ENCODE results near the gene CPNE2. TPM values are rescaled to one million over a fixed set of nuclear protein-coding genes. Genes with fewer than 3 reads are reported as not detected.

Gene CPNE2
- total and polyA plus RNA-seq, 2 of the 8 experiments (the other 6 are each of a cell fraction or from before 2014, with no cell fraction given), result 10.6 to 39.5 TPM

GRCh38 chr16:57106767-57107166, 14.4 kb downstream of the CPNE2 start (continued):
- TF ChIP-seq RNF2 (IDR thresholded peaks at IDR 0.05; ENCODE audit: borderline replicate concordance, low read depth, low read length, missing control alignments, poor library complexity, severe bottlenecking) (no peak), SP4 (IDR thresholded peaks at IDR 0.05; ENCODE audit: low read length) (no peak), HDAC6 (IDR thresholded peaks at IDR 0.05; ENCODE audit: low read depth, low read length) (no peak), TAF7 (optimal IDR thresholded peaks at IDR 0.05; ENCODE audit: borderline replicate concordance, low read depth, low read length) (no peak), SIN3A (conservative IDR thresholded peaks at IDR 0.05 in 1 of 2, IDR thresholded peaks at IDR 0.05 in 1 of 2; ENCODE audit: low read depth in 1 of 2, low read length in 2 of 2) (no peak)
